Raji (cell line): ENCODE results near the gene FOXS1.

Experiments
- POLR2A ChIP-seq: IDR thresholded peaks from 2 replicates; pipeline ENCODE4 v1.6.1; 2011; ENCODE audit warnings: low read depth, low read length, control low read depth; ENCODE audit not compliant: insufficient read depth

FOXS1 gene

DNA sequence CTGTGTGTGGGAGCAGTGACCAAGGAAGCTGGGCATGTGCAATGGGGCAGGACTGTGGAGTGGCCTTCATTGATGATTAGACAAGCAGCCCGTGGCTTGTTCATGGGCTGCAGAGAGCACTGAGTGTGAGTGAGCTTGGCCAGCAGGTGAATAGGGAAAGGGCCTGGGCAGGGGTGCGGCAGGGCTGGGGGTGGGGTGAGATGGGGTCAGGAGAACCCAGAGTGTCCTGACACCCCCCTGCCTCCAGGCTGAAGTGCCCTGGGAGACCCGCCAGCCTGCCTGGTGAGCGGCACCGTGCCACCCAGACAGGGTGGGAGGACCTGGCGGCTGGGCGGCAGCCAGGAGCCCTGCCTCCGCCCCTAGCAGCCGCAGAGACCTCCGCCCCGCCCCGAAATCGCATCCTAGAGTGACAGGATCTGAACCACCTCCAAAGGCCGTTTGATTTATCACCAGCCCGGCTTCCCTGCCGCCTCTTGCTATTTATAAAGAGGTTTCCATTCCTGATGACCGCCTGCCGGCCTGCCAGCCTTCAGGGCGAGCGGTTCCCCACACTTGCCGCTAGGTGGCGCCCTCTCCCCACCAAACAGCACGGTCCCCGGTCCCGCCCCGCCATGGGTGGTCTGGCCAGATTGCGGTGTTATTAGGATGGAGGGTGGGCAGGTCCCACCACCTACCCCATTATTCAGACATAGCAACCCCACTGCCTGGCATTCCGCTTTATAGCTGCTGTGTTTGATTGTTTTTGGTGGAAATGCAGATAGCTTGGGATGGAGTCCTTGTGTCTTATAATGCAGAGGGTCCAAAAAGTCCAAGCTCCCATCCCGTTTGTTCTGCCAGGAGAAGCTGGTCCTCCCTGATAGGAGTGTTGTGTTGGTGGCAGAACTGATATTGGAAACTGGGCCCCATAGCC, 22.7 kb downstream of the FOXS1 start:
- TF ChIP-seq POLR2A = no peak

DNA sequence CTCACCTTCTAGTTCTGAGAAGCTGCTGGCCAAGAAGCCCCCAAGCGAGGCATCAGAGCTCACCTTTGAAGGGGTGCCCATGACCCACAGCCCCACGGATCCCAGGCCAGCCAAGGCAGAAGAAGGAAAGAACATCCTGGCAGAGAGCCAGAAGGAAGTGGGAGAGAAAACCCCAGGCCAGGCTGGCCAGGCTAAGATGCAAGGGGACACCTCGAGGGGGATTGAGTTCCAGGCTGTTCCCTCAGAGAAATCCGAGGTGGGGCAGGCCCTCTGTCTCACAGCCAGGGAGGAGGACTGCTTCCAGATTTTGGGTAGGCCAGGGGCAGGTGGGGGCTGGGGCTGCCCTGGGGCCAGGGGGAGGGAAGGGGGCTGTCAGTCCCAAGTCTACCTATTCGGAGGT, 24.0 kb downstream of the FOXS1 start:
- TF ChIP-seq POLR2A = no peak

DNA sequence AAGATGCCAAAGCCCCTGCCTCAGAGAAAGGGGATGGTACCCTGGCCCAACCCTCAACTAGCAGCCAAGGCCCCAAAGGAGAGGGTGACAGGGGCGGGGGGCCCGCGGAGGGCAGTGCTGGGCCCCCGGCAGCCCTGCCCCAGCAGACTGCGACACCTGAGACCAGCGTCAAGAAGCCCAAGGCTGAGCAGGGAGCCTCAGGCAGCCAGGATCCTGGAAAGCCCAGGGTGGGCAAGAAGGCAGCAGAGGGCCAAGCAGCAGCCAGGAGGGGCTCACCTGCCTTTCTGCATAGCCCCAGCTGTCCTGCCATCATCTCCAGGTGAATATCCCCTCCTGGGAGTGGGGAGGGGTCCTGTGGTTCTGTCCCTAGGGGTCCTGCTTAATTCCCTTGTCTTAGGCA, 25.2 kb downstream of the FOXS1 start:
- no peak for TF ChIP-seq POLR2A

DNA sequence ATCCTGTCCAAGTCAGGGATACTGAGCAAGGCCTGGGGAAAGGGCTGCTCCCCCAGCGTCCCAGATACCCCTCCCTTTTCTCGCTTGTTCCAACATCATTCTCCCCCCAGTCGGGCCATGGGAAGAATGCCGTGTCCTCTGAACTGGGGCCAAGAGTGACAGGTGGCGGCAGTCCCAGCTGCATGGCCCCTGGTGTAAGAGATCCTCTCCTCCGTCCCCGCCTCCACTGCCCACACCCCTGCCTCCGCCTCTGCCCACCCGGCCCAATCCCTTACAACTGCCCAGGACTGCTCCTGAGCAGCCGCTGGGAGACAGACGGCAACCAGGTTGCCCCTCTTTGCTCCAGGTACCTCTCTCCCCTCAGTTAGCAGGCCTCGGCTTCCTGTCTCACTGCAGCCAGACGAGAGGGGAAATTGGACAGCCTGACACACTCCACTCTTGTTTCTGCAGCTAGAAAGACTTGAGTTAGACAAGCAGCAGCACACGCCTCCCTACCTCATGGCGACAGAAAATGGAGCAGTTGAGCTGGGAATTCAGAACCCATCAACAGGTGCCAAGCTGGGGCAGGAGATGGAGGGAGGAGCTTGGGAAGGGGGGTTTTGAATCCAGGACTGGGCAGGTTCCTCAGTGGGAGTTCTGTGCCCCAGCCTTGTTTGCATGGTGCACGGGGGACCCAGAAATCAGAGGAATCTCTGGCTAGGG, 26.2 kb downstream of the FOXS1 start, which contains the start of gene MYLK2:
Gene MYLK2, plus strand, starts transcription at position 274 of the 702 bp plus-strand sequence. Its CDS starts 225 bp downstream, at position 499.
- no peak for TF ChIP-seq POLR2A

DNA sequence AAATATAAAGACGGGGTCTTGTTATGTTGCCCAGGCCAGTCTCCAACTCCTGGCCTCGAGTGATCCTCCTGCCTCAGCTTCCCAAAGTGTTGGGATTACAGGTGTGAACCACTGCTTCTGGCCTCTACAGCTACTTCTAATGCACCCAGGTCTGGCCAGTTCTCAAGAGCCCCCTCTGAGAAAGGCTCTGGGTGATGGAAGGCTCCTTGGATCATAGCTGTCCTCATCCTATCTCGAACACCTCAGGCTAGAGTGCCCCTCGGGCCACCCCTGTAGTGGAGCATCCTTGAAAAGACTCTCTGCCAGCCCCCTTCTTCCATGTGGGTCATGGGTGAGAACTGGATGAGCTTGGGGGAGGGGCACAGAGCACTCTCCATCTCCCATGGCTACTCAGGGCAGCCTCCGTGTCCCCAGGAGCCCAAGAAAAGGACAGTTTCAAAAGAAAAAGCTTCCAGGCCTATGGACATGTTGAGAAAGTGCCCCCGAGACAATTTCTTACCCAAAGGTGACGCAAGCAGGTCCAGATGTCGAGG, 27.0 kb downstream of the FOXS1 start:
- no peak for TF ChIP-seq POLR2A

DNA sequence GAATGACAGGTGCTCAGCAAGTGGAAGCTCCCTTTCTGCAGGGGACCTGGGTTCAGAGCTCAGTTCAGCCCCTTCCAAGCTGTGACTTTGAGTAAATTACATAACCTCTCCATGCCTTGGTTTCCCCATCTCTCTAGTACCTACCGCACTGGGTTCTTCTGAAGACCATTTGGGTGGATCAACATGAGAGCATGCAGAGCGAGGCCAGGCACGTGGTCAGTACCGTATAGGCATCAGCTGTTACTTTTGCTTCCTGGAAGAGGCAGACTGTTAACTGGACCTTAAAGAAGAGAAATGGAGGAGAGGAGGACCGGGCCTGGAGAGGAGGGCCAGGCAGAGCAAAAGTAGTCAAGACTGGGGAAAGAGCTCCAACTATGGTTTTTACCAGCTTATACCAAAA, 27.9 kb downstream of the FOXS1 start:
- no peak for TF ChIP-seq POLR2A

DNA sequence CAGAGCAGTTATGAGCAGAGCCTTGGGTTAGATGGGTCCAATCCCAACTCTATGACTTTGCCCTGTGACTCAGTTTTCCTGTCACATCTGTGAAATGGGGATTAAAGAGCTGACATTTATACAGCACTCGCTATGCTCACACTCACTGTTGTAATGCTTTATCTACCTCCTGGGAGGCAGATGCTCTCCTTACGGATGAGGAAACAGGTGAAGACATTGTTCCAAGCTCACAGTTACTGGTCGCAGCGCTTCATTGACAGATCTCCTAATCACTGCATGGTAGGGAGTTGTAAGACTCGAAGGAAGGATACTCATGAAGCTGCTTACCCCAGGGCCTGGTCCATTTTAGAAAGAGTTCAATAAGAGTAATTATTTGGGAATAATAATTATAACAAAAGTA, 29.2 kb downstream of the FOXS1 start:
- TF ChIP-seq POLR2A = no peak

DNA sequence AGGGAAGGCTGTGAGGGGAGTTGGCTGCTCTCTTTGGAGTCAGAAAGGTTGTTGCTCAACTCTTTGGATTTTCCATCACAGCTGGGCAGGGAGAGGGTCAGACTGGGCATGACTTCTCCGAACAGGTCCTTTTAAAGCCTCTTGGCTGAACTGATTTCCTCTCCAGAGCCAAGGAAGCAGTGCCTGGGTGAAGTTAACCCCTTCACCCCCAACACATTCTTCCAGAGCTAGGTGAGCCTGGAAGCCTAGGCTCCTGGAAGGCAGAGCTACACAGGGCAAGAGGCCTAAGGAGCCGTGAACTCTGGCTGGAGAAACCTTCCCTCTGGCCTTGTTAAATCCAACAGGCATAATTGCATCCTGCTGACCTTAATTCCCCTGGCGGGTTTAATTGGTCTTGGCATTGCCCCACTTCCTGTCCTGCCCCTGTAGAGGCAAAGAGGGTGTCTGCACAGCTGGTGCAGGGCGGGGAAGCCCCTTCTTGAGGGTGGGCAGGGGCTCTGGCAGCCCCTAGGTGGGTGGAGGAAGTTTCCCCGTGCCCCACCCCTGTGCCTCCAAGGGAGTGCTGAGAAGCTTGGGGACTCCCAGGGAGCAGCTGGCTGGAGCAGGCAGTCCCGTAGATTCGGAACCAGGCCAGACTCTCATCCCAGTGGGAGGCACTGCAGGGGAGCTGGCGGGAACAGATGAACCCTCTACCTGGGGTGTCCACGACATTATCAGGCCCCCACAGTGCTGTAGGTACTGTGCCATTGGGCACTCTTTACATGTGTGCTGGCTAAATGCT, 29.8 kb downstream of the FOXS1 start:
- TF ChIP-seq POLR2A = no peak

DNA sequence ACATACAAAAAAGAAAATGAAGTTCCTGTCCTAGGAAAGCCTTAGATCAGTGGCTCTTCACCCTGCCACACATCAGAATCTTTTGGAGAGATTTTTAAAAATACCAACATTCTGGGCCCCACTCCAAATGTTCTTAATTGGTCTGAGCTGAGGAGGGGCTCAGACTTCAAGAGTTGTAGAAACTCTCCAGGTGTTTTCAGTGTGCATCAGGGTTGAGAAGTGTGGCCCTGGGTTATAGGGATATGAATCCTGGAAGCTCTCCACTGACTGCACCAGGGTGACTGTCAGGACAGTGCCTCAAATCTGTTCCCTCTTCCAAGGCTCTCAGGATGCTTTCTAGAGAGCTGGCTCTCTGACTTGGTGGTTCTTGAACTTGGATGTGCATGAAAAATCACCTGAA, 31.8 kb downstream of the FOXS1 start:
- TF ChIP-seq POLR2A = no peak

DNA sequence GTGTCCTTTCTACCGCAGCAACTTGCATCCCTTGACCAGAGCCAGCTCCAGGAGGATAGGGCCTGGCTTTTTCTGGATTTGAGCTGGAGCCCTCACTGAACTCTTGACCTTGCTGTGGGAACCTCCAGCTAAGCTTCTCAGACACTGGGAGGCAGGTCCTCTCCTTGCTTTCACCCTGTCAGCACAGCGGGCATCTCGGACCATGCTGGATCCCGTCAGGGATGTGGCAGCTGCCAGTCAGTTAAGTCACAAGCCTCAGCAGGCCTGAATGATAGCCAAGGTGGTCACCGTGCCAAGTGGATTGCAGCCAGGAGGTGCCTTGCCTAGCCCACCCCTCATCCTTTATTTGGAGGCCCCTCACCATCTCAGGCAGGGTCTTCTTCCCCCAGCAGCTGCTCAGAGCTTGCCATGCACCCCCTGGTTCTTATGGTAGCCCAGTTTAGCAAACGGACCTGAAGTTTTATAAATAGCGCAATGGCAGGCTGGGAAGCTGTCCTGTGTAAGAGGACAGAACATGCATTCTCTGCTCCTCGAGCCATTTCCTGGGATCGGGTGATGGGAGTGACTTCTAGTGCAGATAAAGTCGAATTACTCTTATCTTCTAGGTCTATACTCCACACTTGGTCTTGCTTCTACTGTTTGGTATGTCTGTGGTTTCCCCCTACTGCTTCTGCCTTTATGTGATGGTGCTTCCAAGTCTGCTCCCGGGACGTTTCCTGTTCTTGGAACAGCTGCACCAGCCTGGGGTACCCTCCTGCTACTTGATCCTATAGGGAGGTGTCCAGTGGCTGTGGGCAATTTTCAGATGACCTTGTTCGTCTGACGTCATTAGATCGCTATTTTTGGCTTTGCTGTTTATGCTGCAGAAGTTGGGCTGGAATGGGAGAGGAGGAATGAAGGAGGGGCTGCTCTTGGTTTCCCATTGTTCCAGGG, 33.3 kb downstream of the FOXS1 start:
- TF ChIP-seq POLR2A = no peak

DNA sequence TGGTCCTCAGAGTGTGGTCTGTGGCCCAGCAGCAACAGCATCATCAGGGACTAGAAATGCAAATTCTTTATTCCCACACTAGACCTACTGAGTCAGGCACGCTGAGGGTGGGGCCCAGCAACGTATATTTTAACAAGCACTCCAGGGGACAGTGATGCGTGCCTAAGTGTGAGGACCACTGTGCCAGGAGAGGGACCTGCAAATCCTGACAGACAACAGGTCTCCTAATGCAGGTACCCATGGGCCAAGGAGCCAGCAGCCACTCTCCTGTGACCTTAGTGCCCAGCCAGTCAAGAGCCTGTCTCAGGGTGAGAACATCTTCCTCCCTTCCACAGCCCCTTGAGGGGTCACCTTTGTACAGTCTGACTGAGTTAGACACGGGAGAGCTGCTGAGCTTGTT, 34.2 kb downstream of the FOXS1 start:
- TF ChIP-seq POLR2A = no peak

DNA sequence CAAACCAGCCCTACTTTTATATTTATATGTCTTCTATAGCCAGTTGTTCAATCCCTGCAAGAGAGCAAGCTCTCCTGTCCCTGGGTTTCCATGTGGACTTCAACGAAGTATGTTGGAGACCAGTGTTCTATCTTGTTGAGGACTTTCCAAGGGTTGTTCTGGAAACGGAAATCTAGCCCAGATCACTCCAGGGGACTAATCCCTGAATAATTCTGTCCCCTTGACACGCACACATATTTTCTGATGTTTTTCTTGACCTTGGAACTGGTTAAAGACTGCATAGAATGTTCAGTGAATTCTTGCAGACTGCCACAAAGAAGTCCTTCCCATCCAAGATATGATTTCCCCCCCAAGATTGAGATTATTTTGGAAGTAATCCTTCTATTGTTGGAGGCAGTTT, 35.7 kb downstream of the FOXS1 start:
- no peak for TF ChIP-seq POLR2A

DNA sequence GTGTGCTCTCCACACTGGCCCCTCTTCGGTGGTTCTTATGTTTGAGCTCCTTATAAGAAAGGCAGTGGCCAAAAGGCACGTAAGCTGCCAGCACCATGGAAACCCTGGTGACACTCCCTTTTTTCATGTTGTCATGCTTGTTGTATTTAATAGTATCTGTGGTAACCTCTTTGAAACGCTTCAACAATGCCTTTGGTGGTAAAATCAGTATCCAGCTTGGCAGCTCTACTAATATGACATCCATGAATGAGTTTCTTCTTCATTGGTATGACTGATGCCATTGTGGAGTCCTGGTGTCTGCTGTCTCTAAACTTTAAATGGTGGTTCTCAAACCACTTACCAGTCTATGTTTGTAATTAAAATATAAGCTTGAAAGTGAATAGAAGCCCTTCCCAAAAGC, 36.9 kb downstream of the FOXS1 start:
- no peak for TF ChIP-seq POLR2A

DNA sequence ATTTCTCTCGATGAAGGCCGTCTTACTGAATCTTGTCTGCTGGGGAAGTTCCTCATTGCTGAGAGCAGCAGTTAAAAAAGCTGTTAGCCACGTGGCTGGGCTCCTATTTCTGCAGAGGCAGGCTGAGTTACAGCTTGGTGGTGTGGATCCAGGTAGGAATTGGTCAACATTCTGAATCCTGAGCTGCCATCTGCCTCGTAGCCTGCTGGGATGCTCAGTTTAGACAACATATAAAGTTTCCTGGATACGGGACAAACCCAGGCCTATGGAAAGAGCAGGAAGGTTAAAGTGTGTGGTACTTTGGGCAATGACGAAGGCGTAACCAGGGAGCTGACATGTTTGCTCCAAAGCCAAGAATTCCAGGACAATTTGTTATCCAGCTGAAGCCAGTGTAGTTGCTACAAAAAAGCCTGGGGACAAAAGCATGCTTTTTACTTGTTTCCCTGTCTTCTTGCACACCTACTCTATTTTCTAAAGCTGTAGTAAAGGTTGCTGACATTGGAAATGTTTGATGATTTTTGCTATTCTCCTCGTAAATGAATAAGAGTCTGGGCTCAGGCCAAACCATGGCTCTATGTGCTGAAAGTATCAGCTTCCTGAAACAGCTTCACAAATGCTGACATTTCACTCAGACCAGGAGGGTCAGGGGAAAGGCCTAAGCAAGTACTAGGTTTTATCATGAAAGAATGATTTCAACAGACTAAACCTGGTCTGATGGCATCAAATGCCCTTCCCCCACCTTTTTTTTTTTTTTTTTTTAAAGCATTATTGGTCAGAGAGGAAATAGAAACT, 38.6 kb downstream of the FOXS1 start:
- TF ChIP-seq POLR2A = no peak
